Measurements from ENCODE around the gene SRM. TPM values are rescaled to one million over a fixed set of nuclear protein-coding genes. Genes with fewer than 3 reads are reported as not detected.
"Not testable (repeated sequence)": the region's sequence is repeated elsewhere in the genome, so short reads cannot be mapped to it uniquely, and the experiment has no call there.

Gene SRM
- total RNA-seq, 1 experiment from 2014 or later, result 155 TPM

GRCh38 chr1:11045428-11046269, 14.2 kb downstream of the SRM start:
- no peak for DNase-seq (ENCODE audit: low read depth)

DNA sequence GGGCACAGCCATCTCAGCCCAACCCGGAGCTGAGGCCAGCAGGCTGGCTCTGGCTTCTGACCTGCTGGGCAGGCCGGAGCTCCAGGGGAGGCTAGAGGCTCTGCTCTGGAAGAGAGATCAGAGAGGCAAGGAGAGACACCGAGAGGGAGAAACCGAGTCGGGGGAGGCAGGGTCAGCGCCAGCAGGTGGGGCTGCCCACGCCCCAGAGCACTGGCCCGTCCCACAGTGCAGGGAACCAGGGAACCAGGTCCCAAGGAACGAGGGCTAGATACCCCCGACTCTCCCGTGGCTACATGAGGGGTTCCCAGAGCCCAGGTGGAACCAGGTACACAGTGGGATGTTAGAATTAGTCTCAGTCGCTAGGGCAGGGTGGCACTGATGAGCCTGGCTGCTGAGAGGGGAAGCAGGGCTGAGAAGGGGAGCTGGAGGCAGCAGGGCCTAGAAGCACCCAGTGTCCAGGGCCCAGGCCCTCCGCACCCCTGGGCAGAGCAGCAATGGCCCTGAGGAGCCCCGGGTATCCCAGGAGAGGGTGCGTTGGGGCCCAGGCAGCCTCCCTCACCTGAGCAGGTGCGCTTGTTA, 14.9 kb downstream of the SRM start:
- DNase-seq (ENCODE audit: low read depth), result no peak

DNA sequence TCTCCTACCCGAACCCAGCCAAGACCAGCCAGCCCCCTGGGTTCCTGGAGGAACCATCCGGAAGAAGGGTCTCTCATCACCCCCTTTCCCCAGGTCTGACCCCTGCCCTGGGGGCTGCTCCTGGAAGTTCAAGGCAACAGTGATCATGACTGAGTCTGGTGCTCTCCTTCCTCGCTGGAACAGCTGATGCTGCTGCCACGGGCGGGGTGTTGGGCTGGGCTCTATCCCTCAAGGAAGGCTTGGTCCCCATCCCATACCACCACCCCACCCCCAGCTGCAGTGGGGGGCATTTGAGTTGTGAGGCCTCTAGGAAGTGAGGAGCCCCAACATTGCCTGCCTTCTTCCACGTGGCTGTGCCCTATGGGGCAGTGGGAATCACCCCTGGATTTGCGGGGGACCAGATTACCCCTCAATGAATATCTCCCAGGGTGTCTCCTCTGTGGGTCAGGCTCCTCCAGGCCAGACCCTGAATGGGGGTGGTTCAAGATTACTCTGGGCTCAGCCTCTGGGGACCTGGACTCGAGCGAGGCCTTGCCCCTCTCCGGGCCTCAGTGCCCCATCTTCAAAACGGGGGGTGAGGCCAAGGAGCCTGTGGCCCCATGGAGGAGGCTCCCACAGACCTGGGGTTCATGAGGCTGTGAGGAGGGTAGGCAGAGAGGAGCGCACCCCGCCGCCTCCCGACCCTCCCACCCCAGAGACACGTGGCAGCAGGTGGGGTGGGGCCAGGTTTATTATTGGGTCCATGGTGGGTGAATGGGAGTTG, 15.6 kb downstream of the SRM start:
- no peak for DNase-seq (ENCODE audit: low read depth)

- DNase-seq (ENCODE audit: low read depth), result no peak
Observed at GRCh38 chr1:11042995-11043874, 16.6 kb downstream of the SRM start.

GRCh38 chr1:11042065-11042464, 17.8 kb downstream of the SRM start:
- no peak for DNase-seq (ENCODE audit: low read depth)

- DNase-seq (ENCODE audit: low read depth), result no peak
Observed at GRCh38 chr1:11041048-11041447, 18.8 kb downstream of the SRM start.

- DNase-seq (ENCODE audit: low read depth), result not testable (repeated sequence)
Observed at GRCh38 chr1:11040105-11040429, 19.8 kb downstream of the SRM start.

DNA sequence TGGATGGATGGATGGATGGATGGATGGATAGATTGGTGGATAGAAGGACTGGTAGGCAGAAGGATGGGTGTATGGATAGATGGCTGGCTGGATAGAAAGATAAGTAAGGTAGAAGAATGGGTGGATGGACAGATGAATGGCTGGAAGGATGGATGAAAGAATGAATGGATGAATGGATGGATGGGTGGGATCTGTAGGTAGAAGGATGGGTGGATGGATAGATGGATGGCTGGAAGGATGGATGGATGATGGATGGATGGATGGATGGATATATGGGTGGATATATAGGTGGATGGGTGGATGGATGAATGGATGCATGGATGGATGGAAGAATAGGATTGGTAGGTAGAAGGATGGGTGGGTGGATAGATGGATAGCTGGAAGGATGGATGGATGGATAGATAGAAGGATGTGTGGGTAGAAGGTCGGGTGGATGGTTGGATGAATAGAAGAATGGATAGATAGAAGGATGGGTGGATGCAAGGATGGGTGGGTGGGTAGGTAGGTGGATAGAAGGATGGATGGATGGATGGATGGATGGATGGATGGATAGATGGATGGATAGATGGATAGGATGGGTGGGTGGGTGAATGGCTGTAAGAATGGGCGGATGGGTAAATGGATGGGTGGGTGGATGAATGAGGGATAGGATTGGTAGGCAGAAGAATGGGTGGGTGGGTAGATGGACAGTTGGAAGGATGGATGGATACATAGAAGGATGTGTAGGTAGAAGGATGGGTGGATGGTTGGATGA, 20.3 kb downstream of the SRM start:
- DNase-seq (ENCODE audit: low read depth), result no peak

GRCh38 chr1:11037740-11038182, 22.1 kb downstream of the SRM start:
- peak; percentile 76 for DNase-seq (ENCODE audit: low read depth)

DNA sequence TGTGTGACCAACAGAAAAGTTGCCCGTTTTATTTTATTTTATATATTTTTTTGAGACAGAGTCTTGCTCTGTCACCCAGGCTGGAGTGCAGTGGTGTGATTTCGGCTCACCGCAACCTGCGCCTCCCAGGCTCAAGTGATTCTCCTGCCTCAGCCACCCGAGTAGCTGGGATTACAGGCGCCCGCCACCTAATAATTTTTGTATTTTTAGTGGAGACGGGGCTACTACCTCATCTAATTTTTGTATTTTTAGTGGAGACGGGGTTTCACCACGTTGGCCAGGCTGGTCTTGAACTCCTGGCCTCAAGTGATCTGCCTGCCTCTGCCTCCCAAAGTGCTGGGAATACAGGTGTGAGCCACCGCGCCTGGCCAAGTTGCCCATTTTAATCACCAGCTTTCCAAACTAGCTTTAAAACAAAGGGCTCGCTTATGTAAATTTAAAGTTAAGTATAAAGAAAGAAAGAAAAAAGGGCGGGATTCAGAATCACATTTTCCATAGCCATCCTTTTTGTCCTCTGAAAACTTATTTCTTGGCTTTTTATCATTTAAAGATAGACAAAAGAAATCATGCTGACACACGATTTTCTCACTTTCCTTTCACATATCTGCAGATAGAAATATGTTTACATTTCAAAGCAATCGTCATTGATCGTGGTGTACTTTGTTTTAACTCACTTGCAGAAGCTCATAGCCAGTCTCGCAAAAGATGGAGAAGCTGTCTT, 22.6 kb downstream of the SRM start:
- DNase-seq (ENCODE audit: low read depth), result not testable (repeated sequence)

GRCh38 chr1:11031624-11032262, 28.1 kb downstream of the SRM start:
- DNase-seq (ENCODE audit: low read depth), result no peak

DNA sequence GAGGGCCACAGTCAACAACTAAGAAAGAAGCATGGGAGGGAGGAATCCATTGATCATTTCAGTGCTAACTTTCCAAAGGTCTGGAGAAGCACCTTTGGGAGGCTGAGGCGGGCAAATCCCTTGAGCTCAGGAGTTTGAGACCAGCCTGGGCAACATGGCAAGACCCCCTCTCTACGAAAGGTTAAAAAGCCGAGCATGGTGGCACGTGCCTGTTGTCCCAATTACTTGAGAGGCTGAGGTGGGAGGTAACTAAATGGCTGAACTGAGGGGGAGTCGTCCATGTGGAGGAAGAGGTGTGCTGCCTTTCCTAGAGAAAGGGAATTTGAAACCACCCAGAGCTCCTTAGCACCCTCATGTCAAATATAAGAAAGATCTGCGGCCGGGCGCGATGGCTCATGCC, 29.0 kb downstream of the SRM start:
- no peak for DNase-seq (ENCODE audit: low read depth)

DNA sequence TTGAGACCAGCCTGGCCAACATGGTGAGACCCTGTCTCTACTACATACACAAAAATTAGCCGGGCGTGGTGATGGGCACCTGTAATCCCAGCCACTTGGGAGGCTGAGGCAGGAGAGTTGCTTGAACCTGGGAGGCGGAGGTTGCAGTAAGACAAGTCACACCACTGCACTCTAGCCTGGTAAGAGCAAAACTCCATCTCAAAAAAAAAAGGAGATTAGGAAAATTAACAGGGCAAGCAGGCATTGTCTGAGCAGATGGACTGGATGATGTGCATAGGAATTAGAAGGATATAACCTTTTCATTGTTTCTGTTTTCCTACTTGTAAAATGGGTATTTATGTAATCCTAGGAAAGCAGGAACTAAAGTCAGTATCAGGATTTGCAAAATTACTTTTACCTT, 31.8 kb downstream of the SRM start:
- no peak for DNase-seq (ENCODE audit: low read depth)

GRCh38 chr1:11027316-11027715, 32.5 kb downstream of the SRM start:
- DNase-seq (ENCODE audit: low read depth), result no peak

GRCh38 chr1:11026903-11027302, 32.9 kb downstream of the SRM start:
- DNase-seq (ENCODE audit: low read depth), result no peak

DNA sequence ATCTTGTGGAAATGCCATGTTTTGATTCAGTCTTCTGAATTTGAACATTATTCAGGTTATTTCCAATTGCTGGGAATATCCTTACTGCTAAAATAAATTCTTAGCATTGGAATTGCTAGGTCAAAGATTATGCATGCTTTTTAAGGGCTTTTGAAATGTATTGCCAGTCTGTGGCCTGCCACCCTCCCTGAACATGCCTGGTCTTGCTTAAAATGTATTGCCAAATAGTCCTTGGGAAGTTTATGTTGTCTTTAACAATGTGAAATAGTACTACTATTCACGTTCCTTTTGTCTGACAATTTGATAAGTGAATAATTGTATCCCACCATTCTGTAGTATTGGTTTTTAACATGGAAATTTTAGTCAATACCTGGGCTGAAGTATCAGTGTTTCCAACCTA, 33.8 kb downstream of the SRM start:
- no peak for DNase-seq (ENCODE audit: low read depth)

DNA sequence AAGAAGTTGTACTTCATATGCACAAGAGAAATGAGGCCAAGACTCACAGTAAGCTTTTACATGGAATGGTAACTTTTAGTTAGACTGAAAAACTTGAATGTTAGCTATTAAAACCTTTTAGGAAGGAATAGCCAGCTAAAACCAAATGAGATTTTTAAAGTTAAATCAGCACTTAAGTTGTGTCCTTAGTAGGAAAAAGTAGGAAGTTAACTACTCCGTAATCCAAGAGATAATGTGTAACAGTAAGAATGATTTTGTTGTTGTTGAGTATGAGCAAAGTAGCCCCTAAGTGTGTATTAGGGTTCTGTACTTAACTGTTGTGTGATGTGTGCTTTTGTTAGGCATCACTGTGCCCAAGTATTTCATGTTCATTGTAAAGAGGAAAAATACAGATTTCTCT, 34.2 kb downstream of the SRM start:
- DNase-seq (ENCODE audit: low read depth), result no peak

DNA sequence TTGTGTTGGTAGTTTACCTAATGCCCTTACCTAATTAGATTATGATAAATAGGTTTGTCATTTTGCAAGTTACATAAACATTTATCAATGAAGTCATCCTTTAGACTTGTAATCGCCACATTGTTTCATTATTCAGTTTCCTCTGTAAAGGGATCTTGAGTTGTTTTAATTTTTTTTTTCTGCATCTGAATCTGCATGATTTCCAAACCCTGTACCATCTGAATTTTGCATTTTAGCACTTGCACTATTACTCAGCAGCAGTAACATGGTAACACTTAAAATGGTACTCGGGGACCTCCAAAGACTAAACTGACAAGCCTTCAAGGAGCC, 35.0 kb downstream of the SRM start:
- DNase-seq (ENCODE audit: low read depth), result no peak

DNA sequence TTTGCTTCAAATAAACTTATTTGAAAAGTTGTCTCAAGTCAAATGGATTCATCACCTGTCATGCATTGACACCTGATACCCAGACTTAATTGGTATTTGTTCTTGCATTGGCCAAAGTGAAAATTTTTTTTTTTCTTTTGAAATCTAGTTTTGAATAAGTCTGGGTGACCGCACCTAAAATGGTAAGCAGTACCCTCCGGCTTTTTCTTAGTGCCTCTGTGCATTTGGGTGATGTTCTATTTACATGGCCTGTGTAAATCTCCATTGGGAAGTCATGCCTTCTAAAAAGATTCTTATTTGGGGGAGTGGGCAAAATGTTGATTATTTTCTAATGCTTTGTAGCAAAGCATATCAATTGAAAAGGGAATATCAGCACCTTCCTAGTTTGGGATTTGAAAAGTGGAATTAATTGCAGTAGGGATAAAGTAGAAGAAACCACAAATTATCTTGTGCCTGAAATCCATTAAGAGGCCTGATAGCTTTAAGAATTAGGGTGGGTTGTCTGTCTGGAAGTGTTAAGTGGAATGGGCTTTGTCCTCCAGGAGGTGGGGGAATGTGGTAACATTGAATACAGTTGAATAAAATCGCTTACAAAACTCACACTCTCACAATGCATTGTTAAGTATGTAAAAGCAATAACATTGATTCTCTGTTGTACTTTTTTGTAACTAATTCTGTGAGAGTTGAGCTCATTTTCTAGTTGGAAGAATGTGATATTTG, 35.5 kb downstream of the SRM start:
- DNase-seq (ENCODE audit: low read depth), result no peak
